HL-60 (cell line): Measurements from ENCODE around the gene SCPEP1.

Experiments
- CTCF ChIP-seq: IDR thresholded peaks from one replicate; pipeline ENCODE4 v1.5.1; 2011; ENCODE audit warnings: low read length, control low read depth, inconsistent platforms; ENCODE audit not compliant: insufficient read depth
- GABPA ChIP-seq: IDR thresholded peaks from 2 replicates; pipeline ENCODE4 v1.6.1; 2012; ENCODE audit warnings: low read depth
- POLR2AphosphoS5 ChIP-seq: IDR thresholded peaks from 2 replicates; pipeline ENCODE4 v1.6.1; 2012; ENCODE audit warnings: low read depth
- SPI1 ChIP-seq: IDR thresholded peaks from 2 replicates; pipeline ENCODE4 v1.6.1; 2012; ENCODE audit warnings: low read depth, mild to moderate bottlenecking, borderline replicate concordance

DNA sequence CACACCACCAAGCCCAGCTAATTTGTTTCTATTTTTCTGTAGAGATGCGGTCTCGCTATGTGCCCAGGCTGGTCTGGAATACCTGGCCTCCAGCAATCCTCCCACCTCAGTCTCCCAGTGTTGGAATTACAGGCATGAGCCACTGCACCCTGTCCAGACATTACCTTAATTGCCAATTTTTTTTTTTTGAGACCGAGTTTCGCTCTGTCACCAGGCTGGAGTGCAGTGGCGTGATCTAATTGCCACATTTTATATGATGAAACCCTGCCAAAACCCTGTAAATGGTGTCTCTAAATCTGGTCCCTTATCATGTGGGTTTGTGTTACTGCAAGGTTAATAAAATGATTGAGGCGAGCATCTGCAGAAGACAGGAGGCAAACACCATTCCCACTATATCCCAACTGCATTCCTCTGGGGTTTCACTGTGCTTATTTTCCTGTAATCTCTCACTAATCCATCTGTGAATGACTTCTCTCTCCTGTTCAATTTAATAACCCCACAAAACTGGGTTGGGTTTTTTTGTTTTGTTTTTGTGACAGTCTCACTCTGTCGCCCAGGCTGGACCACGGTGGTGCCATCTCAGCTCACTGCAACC is 44.7 kb upstream of the SCPEP1 start:
- TF ChIP-seq CTCF (no peak), SPI1 (no peak), POLR2AphosphoS5 (no peak), GABPA (no peak)
